ENCODE data around the gene KLLN.

- TF ChIP-seq POLR2A (IDR thresholded peaks at IDR 0.05; ENCODE audit: control extremely low read depth in 1 of 2, low read depth in 2 of 2, low read length in 2 of 2) (no peak), CTCF (IDR thresholded peaks at IDR 0.05; ENCODE audit: control extremely low read depth in 1 of 3, insufficient read depth in 1 of 3, low read depth in 1 of 3, low read length in 3 of 3) (no peak), POLR2AphosphoS5 (IDR thresholded peaks at IDR 0.05; ENCODE audit: low read depth, low read length) (no peak), CTBP2 (IDR thresholded peaks at IDR 0.05; ENCODE audit: borderline replicate concordance, insufficient read depth, insufficient read length, low read length) (no peak), CEBPB (IDR thresholded peaks at IDR 0.05; ENCODE audit: low read depth, low read length) (no peak), EZH2 (IDR thresholded peaks at IDR 0.05; ENCODE audit: low read depth, low read length, severe bottlenecking) (no peak), MAX (IDR thresholded peaks at IDR 0.05) (no peak), HDAC6 (IDR thresholded peaks at IDR 0.05; ENCODE audit: low read depth, low read length) (no peak), CHD2 (IDR thresholded peaks at IDR 0.05; ENCODE audit: low read length) (no peak), RNF2 (IDR thresholded peaks at IDR 0.05; ENCODE audit: borderline replicate concordance, low read depth, low read length, missing control alignments, poor library complexity, severe bottlenecking) (no peak), BACH1 (IDR thresholded peaks at IDR 0.05; ENCODE audit: low read length) (no peak)
Observed at GRCh38 chr10:87827681-87828080, 35.7 kb downstream of the KLLN start.
